HL-60 (cell line): Measurements from ENCODE around the gene CAPN8.

Experiments
- CTCF ChIP-seq: IDR thresholded peaks from one replicate; pipeline ENCODE4 v1.5.1; 2011; ENCODE audit warnings: low read length, control low read depth, inconsistent platforms; ENCODE audit not compliant: insufficient read depth
- GABPA ChIP-seq: IDR thresholded peaks from 2 replicates; pipeline ENCODE4 v1.6.1; 2012; ENCODE audit warnings: low read depth
- POLR2AphosphoS5 ChIP-seq: IDR thresholded peaks from 2 replicates; pipeline ENCODE4 v1.6.1; 2012; ENCODE audit warnings: low read depth
- SPI1 ChIP-seq: IDR thresholded peaks from 2 replicates; pipeline ENCODE4 v1.6.1; 2012; ENCODE audit warnings: low read depth, mild to moderate bottlenecking, borderline replicate concordance
- TF ChIP-seq, protein P1 (sequence below): IDR thresholded peaks from 2 replicates; pipeline ENCODE4 v1.6.1; 2012; ENCODE audit warnings: low read depth; ENCODE audit not compliant: insufficient replicate concordance

GRCh38 chr1:223674119-223674890, 8.8 kb upstream of the CAPN8 start:
- peak; percentile 80 for TF ChIP-seq SPI1
- no peak for TF ChIP-seq GABPA
- TF ChIP-seq CTCF = no peak
- TF ChIP-seq POLR2AphosphoS5 = no peak
- TF ChIP-seq, protein P1, sequence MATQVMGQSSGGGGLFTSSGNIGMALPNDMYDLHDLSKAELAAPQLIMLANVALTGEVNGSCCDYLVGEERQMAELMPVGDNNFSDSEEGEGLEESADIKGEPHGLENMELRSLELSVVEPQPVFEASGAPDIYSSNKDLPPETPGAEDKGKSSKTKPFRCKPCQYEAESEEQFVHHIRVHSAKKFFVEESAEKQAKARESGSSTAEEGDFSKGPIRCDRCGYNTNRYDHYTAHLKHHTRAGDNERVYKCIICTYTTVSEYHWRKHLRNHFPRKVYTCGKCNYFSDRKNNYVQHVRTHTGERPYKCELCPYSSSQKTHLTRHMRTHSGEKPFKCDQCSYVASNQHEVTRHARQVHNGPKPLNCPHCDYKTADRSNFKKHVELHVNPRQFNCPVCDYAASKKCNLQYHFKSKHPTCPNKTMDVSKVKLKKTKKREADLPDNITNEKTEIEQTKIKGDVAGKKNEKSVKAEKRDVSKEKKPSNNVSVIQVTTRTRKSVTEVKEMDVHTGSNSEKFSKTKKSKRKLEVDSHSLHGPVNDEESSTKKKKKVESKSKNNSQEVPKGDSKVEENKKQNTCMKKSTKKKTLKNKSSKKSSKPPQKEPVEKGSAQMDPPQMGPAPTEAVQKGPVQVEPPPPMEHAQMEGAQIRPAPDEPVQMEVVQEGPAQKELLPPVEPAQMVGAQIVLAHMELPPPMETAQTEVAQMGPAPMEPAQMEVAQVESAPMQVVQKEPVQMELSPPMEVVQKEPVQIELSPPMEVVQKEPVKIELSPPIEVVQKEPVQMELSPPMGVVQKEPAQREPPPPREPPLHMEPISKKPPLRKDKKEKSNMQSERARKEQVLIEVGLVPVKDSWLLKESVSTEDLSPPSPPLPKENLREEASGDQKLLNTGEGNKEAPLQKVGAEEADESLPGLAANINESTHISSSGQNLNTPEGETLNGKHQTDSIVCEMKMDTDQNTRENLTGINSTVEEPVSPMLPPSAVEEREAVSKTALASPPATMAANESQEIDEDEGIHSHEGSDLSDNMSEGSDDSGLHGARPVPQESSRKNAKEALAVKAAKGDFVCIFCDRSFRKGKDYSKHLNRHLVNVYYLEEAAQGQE = no peak
